Measurements from ENCODE around the gene TFCP2.

Gene TFCP2

GRCh38 chr12:51189790-51190355 lies 16.9 kb upstream of the TFCP2 start:
- TF ChIP-seq FOXP2 (optimal IDR thresholded peaks at IDR 0.05; ENCODE audit: borderline replicate concordance, extremely low read depth, extremely low read length, insufficient read depth) = no peak
- no peak for TF ChIP-seq SIN3A (IDR thresholded peaks at IDR 0.05; ENCODE audit: borderline replicate concordance, insufficient read depth, low read length)
- no peak for TF ChIP-seq POLR2AphosphoS5 (IDR thresholded peaks at IDR 0.05; ENCODE audit: low read depth, low read length)

- TF ChIP-seq TAF1 (IDR thresholded peaks at IDR 0.05; ENCODE audit: borderline replicate concordance, insufficient read depth, low read length) = no peak
- TF ChIP-seq POLR2AphosphoS5 (IDR thresholded peaks at IDR 0.05; ENCODE audit: low read depth, low read length) = no peak
- TF ChIP-seq SIN3A (IDR thresholded peaks at IDR 0.05; ENCODE audit: borderline replicate concordance, insufficient read depth, low read length) = no peak
- TF ChIP-seq FOXP2 (optimal IDR thresholded peaks at IDR 0.05; ENCODE audit: borderline replicate concordance, extremely low read depth, extremely low read length, insufficient read depth) = no peak
- no peak for TF ChIP-seq REST (IDR thresholded peaks at IDR 0.05; ENCODE audit: insufficient read depth in 1 of 2, low read depth in 2 of 2, low read length in 2 of 2)
Measured at GRCh38 chr12:51188359-51189051, 15.6 kb upstream of the TFCP2 start.

GRCh38 chr12:51187370-51187987 lies 14.5 kb upstream of the TFCP2 start:
- TF ChIP-seq FOXP2 (optimal IDR thresholded peaks at IDR 0.05; ENCODE audit: borderline replicate concordance, extremely low read depth, extremely low read length, insufficient read depth) (no peak), SIN3A (IDR thresholded peaks at IDR 0.05; ENCODE audit: borderline replicate concordance, insufficient read depth, low read length) (no peak), TAF1 (IDR thresholded peaks at IDR 0.05; ENCODE audit: borderline replicate concordance, insufficient read depth, low read length) (no peak), REST (IDR thresholded peaks at IDR 0.05; ENCODE audit: insufficient read depth in 1 of 2, low read depth in 2 of 2, low read length in 2 of 2) (no peak), POLR2AphosphoS5 (IDR thresholded peaks at IDR 0.05; ENCODE audit: low read depth, low read length) (no peak)

GRCh38 chr12:51186465-51187085 lies 13.6 kb upstream of the TFCP2 start:
- TF ChIP-seq REST (IDR thresholded peaks at IDR 0.05; ENCODE audit: insufficient read depth in 1 of 2, low read depth in 2 of 2, low read length in 2 of 2) (no peak), TAF1 (IDR thresholded peaks at IDR 0.05; ENCODE audit: borderline replicate concordance, insufficient read depth, low read length) (no peak), POLR2AphosphoS5 (IDR thresholded peaks at IDR 0.05; ENCODE audit: low read depth, low read length) (no peak), SIN3A (IDR thresholded peaks at IDR 0.05; ENCODE audit: borderline replicate concordance, insufficient read depth, low read length) (no peak), FOXP2 (optimal IDR thresholded peaks at IDR 0.05; ENCODE audit: borderline replicate concordance, extremely low read depth, extremely low read length, insufficient read depth) (no peak)

- TF ChIP-seq FOXP2 (optimal IDR thresholded peaks at IDR 0.05; ENCODE audit: borderline replicate concordance, extremely low read depth, extremely low read length, insufficient read depth) = no peak
- TF ChIP-seq POLR2AphosphoS5 (IDR thresholded peaks at IDR 0.05; ENCODE audit: low read depth, low read length) = no peak
- no peak for TF ChIP-seq SIN3A (IDR thresholded peaks at IDR 0.05; ENCODE audit: borderline replicate concordance, insufficient read depth, low read length)
- no peak for TF ChIP-seq TAF1 (IDR thresholded peaks at IDR 0.05; ENCODE audit: borderline replicate concordance, insufficient read depth, low read length)
- TF ChIP-seq REST (IDR thresholded peaks at IDR 0.05; ENCODE audit: insufficient read depth in 1 of 2, low read depth in 2 of 2, low read length in 2 of 2) = no peak
Measured at GRCh38 chr12:51185171-51185717, 12.3 kb upstream of the TFCP2 start.

Data from PFSK-1 (cell line).